ENCODE measurements around the gene MRPL22. TPM values are rescaled to one million over a fixed set of nuclear protein-coding genes. Genes with fewer than 3 reads are reported as not detected.
A peak's percentile ranks its signal among the peaks of the same experiment; 100 is the strongest.

The MRPL22 gene
- 60.2 and 61.9 TPM in 2 replicates for polyA plus RNA-seq (2013)

GRCh38 chr5:154940772-154941620 lies at the start of gene MRPL22:
TSS of gene MRPL22 (plus strand) at chr5:154941073. CDS start at chr5:154941111, 38 bp downstream.
- Histone ChIP-seq H2BK12ac (ENCODE audit: low read length) (no peak within 1 kb of the TSS), H3K4me3 (ENCODE audit: low read depth, low read length) (peak within 1 kb of the TSS; percentile 83), H2AFZ (ENCODE audit: insufficient read depth, low read length, poor library complexity) (peak within 1 kb of the TSS; percentile 50), H3K79me1 (ENCODE audit: low read length) (peaks cover 2% of the 10 kb centered on the region), H3K27ac (ENCODE audit: low read depth, low read length) (peak within 1 kb of the TSS; percentile 50), H3K18ac (ENCODE audit: low read length) (no peak within 1 kb of the TSS), H3K4me1 (ENCODE audit: control insufficient read depth in 1 of 2, insufficient read depth in 2 of 2, low read length in 2 of 2) (peaks cover 0 to 7% of the 10 kb centered on the region in 2 experiments), H3K4me2 (ENCODE audit: low read length) (peak within 1 kb of the TSS; percentile 85), H3K4ac (ENCODE audit: low read depth, low read length) (peak within 1 kb of the TSS; percentile 46), H3K23ac (ENCODE audit: low read length) (no peak within 1 kb of the TSS), H4K91ac (ENCODE audit: low read depth, low read length) (peak within 1 kb of the TSS; percentile 31), H3K27me3 (ENCODE audit: insufficient read depth, low read length) (no peaks in the 10 kb centered on the region), H3K9me3 (ENCODE audit: insufficient read depth, low read depth, low read length) (no peaks in the 10 kb centered on the region), H4K8ac (ENCODE audit: low read depth, low read length) (peak within 1 kb of the TSS; percentile 82), H4K12ac (ENCODE audit: low read depth, low read length) (peak within 1 kb of the TSS; percentile 22), H3K36me3 (ENCODE audit: control insufficient read depth in 1 of 2, insufficient read depth in 2 of 2, low read length in 2 of 2) (peaks cover 2 to 3% of the 10 kb centered on the region in 2 experiments), H2BK5ac (ENCODE audit: low read depth, low read length, poor library complexity) (no peak within 1 kb of the TSS), H3K14ac (ENCODE audit: low read length) (no peak within 1 kb of the TSS), H2BK120ac (ENCODE audit: insufficient read depth, low read length, poor library complexity) (no peak within 1 kb of the TSS), H2AK5ac (ENCODE audit: low read length) (no peak within 1 kb of the TSS), H3K9ac (ENCODE audit: low read length) (peak within 1 kb of the TSS; percentile 82), H3K79me2 (ENCODE audit: control insufficient read depth, insufficient read depth, low read length, poor library complexity) (peaks cover 5% of the 10 kb centered on the region)
- no CpG with 5 or more reads among the region's 40 CpGs for WGBS (ENCODE audit: extremely low coverage, insufficient coverage, insufficient read length)
- peak; percentile 89 to 98 for DNase-seq

GRCh38 chr5:154892369-154892771 lies 48.5 kb upstream of the MRPL22 start:
- Histone ChIP-seq H3K4me1 (ENCODE audit: control insufficient read depth in 1 of 2, insufficient read depth in 2 of 2, low read length in 2 of 2) (no peaks in the 10 kb centered on the region), H3K27me3 (ENCODE audit: insufficient read depth, low read length) (no peaks in the 10 kb centered on the region), H3K23ac (ENCODE audit: low read length) (no peak overlapping the region), H4K8ac (ENCODE audit: low read depth, low read length) (no peak overlapping the region), H3K4ac (ENCODE audit: low read depth, low read length) (no peak overlapping the region), H2BK12ac (ENCODE audit: low read length) (no peak overlapping the region), H2BK120ac (ENCODE audit: insufficient read depth, low read length, poor library complexity) (no peak overlapping the region), H2AFZ (ENCODE audit: insufficient read depth, low read length, poor library complexity) (no peak overlapping the region), H2BK5ac (ENCODE audit: low read depth, low read length, poor library complexity) (no peak overlapping the region), H3K79me2 (ENCODE audit: control insufficient read depth, insufficient read depth, low read length, poor library complexity) (no peaks in the 10 kb centered on the region), H3K9me3 (ENCODE audit: insufficient read depth, low read depth, low read length) (no peaks in the 10 kb centered on the region), H3K9ac (ENCODE audit: low read length) (no peak overlapping the region), H4K12ac (ENCODE audit: low read depth, low read length) (no peak overlapping the region), H3K4me3 (ENCODE audit: low read depth, low read length) (no peak overlapping the region), H3K79me1 (ENCODE audit: low read length) (no peaks in the 10 kb centered on the region), H3K18ac (ENCODE audit: low read length) (no peak overlapping the region), H3K36me3 (ENCODE audit: control insufficient read depth in 1 of 2, insufficient read depth in 2 of 2, low read length in 2 of 2) (peaks cover 27 to 40% of the 10 kb centered on the region in 2 experiments), H3K27ac (ENCODE audit: low read depth, low read length) (no peak overlapping the region), H4K91ac (ENCODE audit: low read depth, low read length) (no peak overlapping the region), H3K14ac (ENCODE audit: low read length) (no peak overlapping the region), H3K4me2 (ENCODE audit: low read length) (no peak overlapping the region), H2AK5ac (ENCODE audit: low read length) (no peak overlapping the region)
- DNase-seq: no peak
- no CpG with 5 or more reads among the region's 13 CpGs for whole genome bisulfite sequencing (ENCODE audit: extremely low coverage, insufficient coverage, insufficient read length)

GRCh38 chr5:154893381-154893780 lies 47.5 kb upstream of the MRPL22 start:
- no peak overlapping the region for H2BK120ac ChIP-seq (ENCODE audit: insufficient read depth, low read length, poor library complexity)
- no peaks in the 10 kb centered on the region for H3K27me3 ChIP-seq (ENCODE audit: insufficient read depth, low read length)
- H3K79me2 ChIP-seq (ENCODE audit: control insufficient read depth, insufficient read depth, low read length, poor library complexity): no peaks in the 10 kb centered on the region
- no peaks in the 10 kb centered on the region for H3K4me1 ChIP-seq (ENCODE audit: control insufficient read depth in 1 of 2, insufficient read depth in 2 of 2, low read length in 2 of 2)
- no peak overlapping the region for H3K4ac ChIP-seq (ENCODE audit: low read depth, low read length)
- WGBS (ENCODE audit: extremely low coverage, insufficient coverage, insufficient read length): no CpG with 5 or more reads among the region's 5 CpGs
- no peak overlapping the region for H2BK5ac ChIP-seq (ENCODE audit: low read depth, low read length, poor library complexity)
- H3K9ac ChIP-seq (ENCODE audit: low read length): no peak overlapping the region
- peak; percentile 70 to 84 for DNase-seq
- no peak overlapping the region for H3K23ac ChIP-seq (ENCODE audit: low read length)
- no peak overlapping the region for H3K18ac ChIP-seq (ENCODE audit: low read length)
- H3K14ac ChIP-seq (ENCODE audit: low read length): no peak overlapping the region
- H2AFZ ChIP-seq (ENCODE audit: insufficient read depth, low read length, poor library complexity): no peak overlapping the region
- no peak overlapping the region for H4K91ac ChIP-seq (ENCODE audit: low read depth, low read length)
- H4K12ac ChIP-seq (ENCODE audit: low read depth, low read length): no peak overlapping the region
- no peak overlapping the region for H3K4me3 ChIP-seq (ENCODE audit: low read depth, low read length)
- no peaks in the 10 kb centered on the region for H3K9me3 ChIP-seq (ENCODE audit: insufficient read depth, low read depth, low read length)
- no peaks in the 10 kb centered on the region for H3K79me1 ChIP-seq (ENCODE audit: low read length)
- no peak overlapping the region for H3K4me2 ChIP-seq (ENCODE audit: low read length)
- no peak overlapping the region for H3K27ac ChIP-seq (ENCODE audit: low read depth, low read length)
- peaks cover 31 to 39% of the 10 kb centered on the region in 2 experiments for H3K36me3 ChIP-seq (ENCODE audit: control insufficient read depth in 1 of 2, insufficient read depth in 2 of 2, low read length in 2 of 2)
- H4K8ac ChIP-seq (ENCODE audit: low read depth, low read length): no peak overlapping the region
- no peak overlapping the region for H2BK12ac ChIP-seq (ENCODE audit: low read length)
- no peak overlapping the region for H2AK5ac ChIP-seq (ENCODE audit: low read length)

- Histone ChIP-seq H3K36me3 (ENCODE audit: control insufficient read depth in 1 of 2, insufficient read depth in 2 of 2, low read length in 2 of 2) (peaks cover 28 to 40% of the 10 kb centered on the region in 2 experiments), H4K91ac (ENCODE audit: low read depth, low read length) (no peak overlapping the region), H3K23ac (ENCODE audit: low read length) (no peak overlapping the region), H2AK5ac (ENCODE audit: low read length) (no peak overlapping the region), H3K4ac (ENCODE audit: low read depth, low read length) (no peak overlapping the region), H3K4me1 (ENCODE audit: control insufficient read depth in 1 of 2, insufficient read depth in 2 of 2, low read length in 2 of 2) (no peaks in the 10 kb centered on the region), H3K27ac (ENCODE audit: low read depth, low read length) (no peak overlapping the region), H2BK12ac (ENCODE audit: low read length) (no peak overlapping the region), H3K4me3 (ENCODE audit: low read depth, low read length) (no peak overlapping the region), H3K9me3 (ENCODE audit: insufficient read depth, low read depth, low read length) (no peaks in the 10 kb centered on the region), H3K9ac (ENCODE audit: low read length) (no peak overlapping the region), H3K27me3 (ENCODE audit: insufficient read depth, low read length) (no peaks in the 10 kb centered on the region), H3K14ac (ENCODE audit: low read length) (no peak overlapping the region), H2BK5ac (ENCODE audit: low read depth, low read length, poor library complexity) (no peak overlapping the region), H3K79me2 (ENCODE audit: control insufficient read depth, insufficient read depth, low read length, poor library complexity) (no peaks in the 10 kb centered on the region), H2BK120ac (ENCODE audit: insufficient read depth, low read length, poor library complexity) (no peak overlapping the region), H3K4me2 (ENCODE audit: low read length) (no peak overlapping the region), H4K12ac (ENCODE audit: low read depth, low read length) (no peak overlapping the region), H4K8ac (ENCODE audit: low read depth, low read length) (no peak overlapping the region), H3K18ac (ENCODE audit: low read length) (no peak overlapping the region), H3K79me1 (ENCODE audit: low read length) (no peaks in the 10 kb centered on the region), H2AFZ (ENCODE audit: insufficient read depth, low read length, poor library complexity) (no peak overlapping the region)
- DNase-seq: no peak
- WGBS (ENCODE audit: extremely low coverage, insufficient coverage, insufficient read length): no CpG with 5 or more reads among the region's 14 CpGs
These were observed 45.0 kb upstream of the MRPL22 start for GRCh38 chr5:154895606-154896561.

Measured in trophoblast cell (in vitro differentiated cells and primary cell).